ENCODE data around the gene CLCF1. TPM values are rescaled to one million over a fixed set of nuclear protein-coding genes. Genes with fewer than 3 reads are reported as not detected.

The CLCF1 gene
- total RNA-seq, 1 donor: 6.9 TPM

GRCh38 chr11:67368621-67369020 is 4.8 kb downstream of the CLCF1 start:
- H3K79me2 ChIP-seq (ENCODE audit: insufficient read depth, low read length): peaks cover 90% of the 10 kb centered on the region
- H3K4me3 ChIP-seq (ENCODE audit: insufficient read depth, low read length): no peak overlapping the region
- H2AFZ ChIP-seq (ENCODE audit: low read length): no peak overlapping the region
- peak; percentile 90 for DNase-seq (ENCODE audit: insufficient read length, low spot score, missing footprints)
- peaks cover 24% of the 10 kb centered on the region for H3K36me3 ChIP-seq (ENCODE audit: insufficient read depth, low read length)
- no peak for TF ChIP-seq CTCF (IDR thresholded peaks at IDR 0.05; ENCODE audit: extremely low read depth, low read depth, low read length)
- peaks cover 73% of the 10 kb centered on the region for H4K20me1 ChIP-seq (ENCODE audit: insufficient read depth, low read length)
- peak overlapping the region; percentile 66 for H3K27ac ChIP-seq (ENCODE audit: low read depth, low read length)
- H3K9me3 ChIP-seq (ENCODE audit: low read depth, low read length): no peaks in the 10 kb centered on the region
- H3K4me2 ChIP-seq (ENCODE audit: insufficient read depth, low read length): peak overlapping the region; percentile 16
- H3K27me3 ChIP-seq (ENCODE audit: insufficient read depth, low read length): no peaks in the 10 kb centered on the region
- peaks cover 59% of the 10 kb centered on the region for H3K4me1 ChIP-seq (ENCODE audit: insufficient read depth, low read length)

- Histone ChIP-seq H2AFZ (ENCODE audit: low read length) (no peak overlapping the region), H3K27ac (ENCODE audit: low read depth, low read length) (peak overlapping the region; percentile 21), H3K4me3 (ENCODE audit: insufficient read depth, low read length) (no peak overlapping the region), H3K27me3 (ENCODE audit: insufficient read depth, low read length) (no peaks in the 10 kb centered on the region), H3K79me2 (ENCODE audit: insufficient read depth, low read length) (peaks cover 85% of the 10 kb centered on the region), H3K4me1 (ENCODE audit: insufficient read depth, low read length) (peaks cover 59% of the 10 kb centered on the region), H3K9me3 (ENCODE audit: low read depth, low read length) (no peaks in the 10 kb centered on the region), H3K36me3 (ENCODE audit: insufficient read depth, low read length) (peaks cover 27% of the 10 kb centered on the region), H4K20me1 (ENCODE audit: insufficient read depth, low read length) (peaks cover 76% of the 10 kb centered on the region), H3K4me2 (ENCODE audit: insufficient read depth, low read length) (peak overlapping the region; percentile 45)
- no peak for TF ChIP-seq CTCF (IDR thresholded peaks at IDR 0.05; ENCODE audit: extremely low read depth, low read depth, low read length)
- DNase-seq (ENCODE audit: insufficient read length, low spot score, missing footprints): peak; percentile 90
These were observed 5.6 kb downstream of the CLCF1 start for GRCh38 chr11:67367761-67368227.

GRCh38 chr11:67366961-67367760 is 6.2 kb downstream of the CLCF1 start:
- peak; percentile 91 for DNase-seq (ENCODE audit: insufficient read length, low spot score, missing footprints)
- Histone ChIP-seq H3K4me1 (ENCODE audit: insufficient read depth, low read length) (peaks cover 59% of the 10 kb centered on the region), H4K20me1 (ENCODE audit: insufficient read depth, low read length) (peaks cover 82% of the 10 kb centered on the region), H3K27me3 (ENCODE audit: insufficient read depth, low read length) (no peaks in the 10 kb centered on the region), H3K36me3 (ENCODE audit: insufficient read depth, low read length) (peaks cover 33% of the 10 kb centered on the region), H3K4me2 (ENCODE audit: insufficient read depth, low read length) (peak overlapping the region; percentile 45), H3K27ac (ENCODE audit: low read depth, low read length) (peak overlapping the region; percentile 55), H2AFZ (ENCODE audit: low read length) (no peak overlapping the region), H3K9me3 (ENCODE audit: low read depth, low read length) (no peaks in the 10 kb centered on the region), H3K4me3 (ENCODE audit: insufficient read depth, low read length) (no peak overlapping the region), H3K79me2 (ENCODE audit: insufficient read depth, low read length) (peaks cover 89% of the 10 kb centered on the region)
- TF ChIP-seq CTCF (IDR thresholded peaks at IDR 0.05; ENCODE audit: extremely low read depth, low read depth, low read length): no peak

GRCh38 chr11:67366546-67366945 is 6.9 kb downstream of the CLCF1 start:
- no peaks in the 10 kb centered on the region for H3K27me3 ChIP-seq (ENCODE audit: insufficient read depth, low read length)
- H3K36me3 ChIP-seq (ENCODE audit: insufficient read depth, low read length): peaks cover 38% of the 10 kb centered on the region
- H3K4me2 ChIP-seq (ENCODE audit: insufficient read depth, low read length): peak overlapping the region; percentile 32
- H3K4me3 ChIP-seq (ENCODE audit: insufficient read depth, low read length): no peak overlapping the region
- H3K27ac ChIP-seq (ENCODE audit: low read depth, low read length): peak overlapping the region; percentile 55
- peaks cover 89% of the 10 kb centered on the region for H3K79me2 ChIP-seq (ENCODE audit: insufficient read depth, low read length)
- H4K20me1 ChIP-seq (ENCODE audit: insufficient read depth, low read length): peaks cover 83% of the 10 kb centered on the region
- H2AFZ ChIP-seq (ENCODE audit: low read length): no peak overlapping the region
- H3K9me3 ChIP-seq (ENCODE audit: low read depth, low read length): no peaks in the 10 kb centered on the region
- TF ChIP-seq CTCF (IDR thresholded peaks at IDR 0.05; ENCODE audit: extremely low read depth, low read depth, low read length): no peak
- H3K4me1 ChIP-seq (ENCODE audit: insufficient read depth, low read length): peaks cover 54% of the 10 kb centered on the region
- DNase-seq (ENCODE audit: insufficient read length, low spot score, missing footprints): peak; percentile 80

Data from osteoblast (primary cell).